Liver (tissue), 9 donors: ENCODE measurements around the gene ERBB2. TPM values are rescaled to one million over a fixed set of nuclear protein-coding genes. Genes with fewer than 3 reads are reported as not detected.
"Not testable (repeated sequence)": the region's sequence is repeated elsewhere in the genome, so short reads cannot be mapped to it uniquely, and the experiment has no call there.

Source experiments
- DNase-seq: peaks from one replicate; pipeline ENCODE4 v3.0.0-alpha.2; 2017; ENCODE audit warnings: low spot score
- H3K27ac ChIP-seq, 2 donors: one replicate each; pipeline ENCODE4 v1.7.0; 2013; ENCODE audit warnings: inconsistent platforms in 2 of 2, low read length in 2 of 2, control low read depth in 1 of 2, low read depth in 1 of 2, mild to moderate bottlenecking in 1 of 2
- H3K27me3 ChIP-seq, 4 donors: one replicate each; pipeline versions ENCODE4 v1.6.1 to v1.7.0; 2013; ENCODE audit warnings: low read length in 3 of 4, inconsistent platforms in 1 of 4, mild to moderate bottlenecking in 1 of 4, moderate library complexity in 1 of 4; ENCODE audit not compliant: control insufficient read depth in 4 of 4, insufficient read depth in 4 of 4
- H3K36me3 ChIP-seq, 4 donors: one replicate each; pipeline versions ENCODE4 v1.6.1 to v1.7.0; 2013; ENCODE audit warnings: low read length in 3 of 4, mild to moderate bottlenecking in 3 of 4, low read depth in 1 of 4, moderate library complexity in 1 of 4; ENCODE audit not compliant: control insufficient read depth in 4 of 4, insufficient read depth in 3 of 4
- H3K4me1 ChIP-seq, 4 donors: one replicate each; pipeline versions ENCODE4 v1.6.1 to v1.7.0; 2013; ENCODE audit warnings: low read length in 3 of 4, mild to moderate bottlenecking in 3 of 4, moderate library complexity in 1 of 4; ENCODE audit not compliant: control insufficient read depth in 4 of 4, insufficient read depth in 4 of 4
- H3K4me3 ChIP-seq, 3 donors: one replicate each; pipeline versions ENCODE4 v1.6.1 to v1.7.0; 2013; ENCODE audit warnings: low read length in 3 of 3, control low read depth in 1 of 3, low read depth in 1 of 3, mild to moderate bottlenecking in 1 of 3
- H3K9ac ChIP-seq, 2 donors: one replicate each; pipeline ENCODE4 v1.7.0; 2013; ENCODE audit warnings: low read length in 2 of 2, mild to moderate bottlenecking in 2 of 2, moderate library complexity in 2 of 2, control low read depth in 1 of 2, low read depth in 1 of 2
- H3K9me3 ChIP-seq, 4 donors: one replicate each; pipeline versions ENCODE4 v1.6.1 to v1.7.0; 2013; ENCODE audit warnings: low read length in 3 of 4; ENCODE audit not compliant: control insufficient read depth in 4 of 4
- FOXA2 ChIP-seq: IDR thresholded peaks from 2 replicates; pipeline ENCODE4 v1.6.1; 2016; ENCODE audit warnings: antibody characterized with exemption
- HNF4A ChIP-seq, 2 donors: conservative IDR thresholded peaks; 2 replicates each; pipeline ENCODE4 v1.6.1; 2016; ENCODE audit warnings: antibody characterized with exemption in 2 of 2, mild to moderate bottlenecking in 2 of 2
- RAD21 ChIP-seq, 2 donors: IDR thresholded peaks; 2 replicates each; pipeline ENCODE4 v1.6.1; 2016; ENCODE audit warnings: antibody characterized with exemption in 2 of 2, mild to moderate bottlenecking in 2 of 2
- SP1 ChIP-seq: IDR thresholded peaks from 2 replicates; pipeline ENCODE4 v1.6.1; 2018; ENCODE audit warnings: antibody characterized with exemption, mild to moderate bottlenecking
- TAF1 ChIP-seq: conservative IDR thresholded peaks from 2 replicates; pipeline ENCODE4 v1.6.1; 2016; ENCODE audit warnings: antibody characterized with exemption, mild to moderate bottlenecking
- YY1 ChIP-seq: IDR thresholded peaks from 2 replicates; pipeline ENCODE4 v1.6.1; 2016; ENCODE audit warnings: antibody characterized with exemption, mild to moderate bottlenecking
- WGBS: extraction: QIAGEN DNeasy Blood & Tissue Kit; methylation state at CpG from one replicate; pipeline ENCODE4 v1.1.7; 2013; 5-methylcytosine and 5-hydroxymethylcytosine counted together
- polyA plus RNA-seq, 2 donors: library from polyadenylated mRNA; stranded (reverse) in 1 of 2; unstranded in 1 of 2; fragments of 200-250 nt in 1 of 2; fragments of >200 nt in 1 of 2; fragmentation: Nextera tagmentation in 1 of 2; extraction: Ambion mirVana in 1 of 2; gene quantifications; one replicate each; pipeline versions ENCODE4 v1.2.1 to v1.2.3, GENCODE V29; 2013 to 2015
- total RNA-seq, 2 donors: library from RNA; depleted of rRNA; stranded (reverse); fragments of >200 nt; gene quantifications; one replicate each; pipeline ENCODE4 v1.2.3, GENCODE V29; 2014
- TF ChIP-seq, protein P1 (sequence below): IDR thresholded peaks from 2 replicates; pipeline ENCODE4 v1.6.1; 2016; ENCODE audit warnings: antibody characterized with exemption
- TF ChIP-seq, protein P2 (sequence below): IDR thresholded peaks from 2 replicates; pipeline ENCODE4 v1.6.1; 2016; ENCODE audit warnings: antibody characterized with exemption, mild to moderate bottlenecking
- donor health status: healthy.
- donor health status: healthy.
- donor health status: healthy.
- donor health status: healthy.
- donor health status: healthy.

Gene ERBB2
- total and polyA plus RNA-seq, 4 donors, result 4.7 to 28.8 (median 15.7) TPM

DNA sequence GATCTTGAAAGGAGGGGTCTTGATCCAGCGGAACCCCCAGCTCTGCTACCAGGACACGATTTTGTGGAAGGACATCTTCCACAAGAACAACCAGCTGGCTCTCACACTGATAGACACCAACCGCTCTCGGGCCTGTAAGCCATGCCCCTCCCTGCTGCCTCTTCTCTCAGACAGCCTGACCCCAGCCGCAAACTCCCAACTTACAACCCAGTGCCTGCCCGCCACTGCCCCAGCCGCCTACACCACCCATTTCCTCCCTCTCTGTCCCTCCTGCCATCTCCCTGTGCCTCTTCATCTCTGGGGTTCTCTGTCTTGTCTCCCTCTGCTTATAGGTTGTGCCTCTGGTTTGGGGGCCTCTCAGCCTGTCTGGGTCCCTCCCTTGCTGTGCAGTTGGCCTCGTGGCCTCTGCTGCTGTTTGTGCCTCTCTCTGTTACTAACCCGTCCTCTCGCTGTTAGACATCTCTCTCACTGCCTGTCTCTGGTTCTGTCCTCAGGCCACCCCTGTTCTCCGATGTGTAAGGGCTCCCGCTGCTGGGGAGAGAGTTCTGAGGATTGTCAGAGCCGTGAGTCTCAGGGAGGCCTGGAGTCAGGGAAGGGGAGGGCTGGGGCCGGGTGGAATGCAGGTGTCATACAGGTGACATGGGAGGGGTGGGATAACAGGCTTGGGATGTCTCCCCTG lies 9.6 kb downstream of the ERBB2 start:
- Histone ChIP-seq H3K9ac (no peak overlapping the region), H3K27ac (no peak overlapping the region), H3K36me3 (peaks cover 0 to 32% (median 9%) of the 10 kb centered on the region in 4 donors), H3K4me1 (peaks cover 15 to 31% (median 26%) of the 10 kb centered on the region in 4 donors), H3K4me3 (no peak overlapping the region), H3K27me3 (no peaks in the 10 kb centered on the region), H3K9me3 (no peaks in the 10 kb centered on the region)
- 90% methylated on average over 14 of the region's 14 CpGs for WGBS
- DNase-seq, result no peak
- TF ChIP-seq RAD21 (IDR thresholded peaks at IDR 0.05), result no peak
- no peak for TF ChIP-seq HNF4A (conservative IDR thresholded peaks at IDR 0.05)
- TF ChIP-seq, protein P1, sequence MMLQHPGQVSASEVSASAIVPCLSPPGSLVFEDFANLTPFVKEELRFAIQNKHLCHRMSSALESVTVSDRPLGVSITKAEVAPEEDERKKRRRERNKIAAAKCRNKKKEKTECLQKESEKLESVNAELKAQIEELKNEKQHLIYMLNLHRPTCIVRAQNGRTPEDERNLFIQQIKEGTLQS, result no peak
- TF ChIP-seq FOXA2, result no peak

DNA sequence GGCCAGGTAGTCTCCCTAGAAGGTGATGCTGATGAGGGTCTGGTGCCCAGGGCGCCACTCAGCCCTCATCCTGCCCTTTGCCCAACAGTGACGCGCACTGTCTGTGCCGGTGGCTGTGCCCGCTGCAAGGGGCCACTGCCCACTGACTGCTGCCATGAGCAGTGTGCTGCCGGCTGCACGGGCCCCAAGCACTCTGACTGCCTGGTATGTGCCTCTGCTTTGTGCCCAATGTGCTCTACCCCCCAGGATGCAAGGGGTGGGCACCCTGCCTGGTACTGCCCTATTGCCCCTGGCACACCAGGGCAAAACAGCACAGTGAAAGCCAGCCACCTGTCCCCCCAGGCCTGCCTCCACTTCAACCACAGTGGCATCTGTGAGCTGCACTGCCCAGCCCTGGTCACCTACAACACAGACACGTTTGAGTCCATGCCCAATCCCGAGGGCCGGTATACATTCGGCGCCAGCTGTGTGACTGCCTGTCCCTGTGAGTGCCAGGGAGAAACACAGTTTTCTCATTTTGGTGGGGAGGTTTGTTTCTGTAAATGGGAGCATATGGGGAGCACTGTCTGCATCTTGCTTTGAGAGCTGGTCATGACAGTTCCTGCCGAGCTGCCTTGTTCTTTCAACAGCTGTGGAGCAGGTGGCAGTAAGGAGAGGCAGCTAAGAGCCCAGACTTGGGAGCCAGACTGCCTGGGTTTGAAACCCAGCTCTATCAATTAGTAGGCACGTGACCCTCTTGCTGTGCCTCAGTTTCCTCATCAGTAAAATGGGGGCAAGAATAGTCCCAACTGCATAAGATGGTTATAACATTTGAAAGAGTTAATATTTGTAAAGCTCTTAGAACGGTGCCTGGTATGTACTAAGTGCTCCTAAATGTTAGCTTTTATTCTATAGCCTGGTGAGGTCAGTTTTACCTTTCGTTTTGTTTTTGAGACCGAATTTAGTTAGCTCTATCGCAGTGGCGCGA lies 10.4 kb downstream of the ERBB2 start:
- no peak overlapping the region for H3K4me3 ChIP-seq
- H3K27me3 ChIP-seq, result no peaks in the 10 kb centered on the region
- 94% methylated on average over 20 of the region's 20 CpGs for WGBS
- H3K36me3 ChIP-seq, result peaks cover 0 to 32% (median 11%) of the 10 kb centered on the region in 4 donors
- DNase-seq, result no peak
- H3K27ac ChIP-seq, result no peak overlapping the region
- H3K9me3 ChIP-seq, result no peaks in the 10 kb centered on the region
- H3K9ac ChIP-seq, result no peak overlapping the region
- peaks cover 7 to 22% (median 18%) of the 10 kb centered on the region in 4 donors for H3K4me1 ChIP-seq
- TF ChIP-seq, protein P2, sequence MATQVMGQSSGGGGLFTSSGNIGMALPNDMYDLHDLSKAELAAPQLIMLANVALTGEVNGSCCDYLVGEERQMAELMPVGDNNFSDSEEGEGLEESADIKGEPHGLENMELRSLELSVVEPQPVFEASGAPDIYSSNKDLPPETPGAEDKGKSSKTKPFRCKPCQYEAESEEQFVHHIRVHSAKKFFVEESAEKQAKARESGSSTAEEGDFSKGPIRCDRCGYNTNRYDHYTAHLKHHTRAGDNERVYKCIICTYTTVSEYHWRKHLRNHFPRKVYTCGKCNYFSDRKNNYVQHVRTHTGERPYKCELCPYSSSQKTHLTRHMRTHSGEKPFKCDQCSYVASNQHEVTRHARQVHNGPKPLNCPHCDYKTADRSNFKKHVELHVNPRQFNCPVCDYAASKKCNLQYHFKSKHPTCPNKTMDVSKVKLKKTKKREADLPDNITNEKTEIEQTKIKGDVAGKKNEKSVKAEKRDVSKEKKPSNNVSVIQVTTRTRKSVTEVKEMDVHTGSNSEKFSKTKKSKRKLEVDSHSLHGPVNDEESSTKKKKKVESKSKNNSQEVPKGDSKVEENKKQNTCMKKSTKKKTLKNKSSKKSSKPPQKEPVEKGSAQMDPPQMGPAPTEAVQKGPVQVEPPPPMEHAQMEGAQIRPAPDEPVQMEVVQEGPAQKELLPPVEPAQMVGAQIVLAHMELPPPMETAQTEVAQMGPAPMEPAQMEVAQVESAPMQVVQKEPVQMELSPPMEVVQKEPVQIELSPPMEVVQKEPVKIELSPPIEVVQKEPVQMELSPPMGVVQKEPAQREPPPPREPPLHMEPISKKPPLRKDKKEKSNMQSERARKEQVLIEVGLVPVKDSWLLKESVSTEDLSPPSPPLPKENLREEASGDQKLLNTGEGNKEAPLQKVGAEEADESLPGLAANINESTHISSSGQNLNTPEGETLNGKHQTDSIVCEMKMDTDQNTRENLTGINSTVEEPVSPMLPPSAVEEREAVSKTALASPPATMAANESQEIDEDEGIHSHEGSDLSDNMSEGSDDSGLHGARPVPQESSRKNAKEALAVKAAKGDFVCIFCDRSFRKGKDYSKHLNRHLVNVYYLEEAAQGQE, result no peak
- no peak for TF ChIP-seq YY1
- TF ChIP-seq TAF1, result no peak
- TF ChIP-seq SP1, result no peak

DNA sequence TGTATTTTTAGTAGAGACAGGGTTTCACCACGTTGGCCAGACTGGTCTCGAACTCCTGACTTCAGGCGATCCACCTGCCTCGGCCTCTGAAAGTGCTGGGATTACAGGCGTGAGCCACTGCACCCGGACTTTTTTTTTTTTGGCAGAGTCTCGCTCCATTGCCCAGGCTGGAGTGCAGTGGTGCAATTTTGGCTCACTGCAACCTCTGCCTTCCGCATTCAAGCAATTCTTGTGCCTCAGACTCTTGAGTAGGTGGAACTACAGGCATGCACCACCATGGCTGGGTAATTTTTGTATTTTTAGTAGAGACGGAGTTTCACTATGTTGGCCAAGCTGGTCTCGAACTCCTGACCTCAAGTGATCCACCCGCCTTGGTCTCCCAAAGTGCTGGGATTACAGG lies 11.2 kb downstream of the ERBB2 start:
- DNase-seq, H3K4me3 ChIP-seq, H3K9me3 ChIP-seq, H3K27me3 ChIP-seq, H3K27ac ChIP-seq, H3K9ac ChIP-seq: not testable (repeated sequence)
- 93% methylated on average over 11 of the region's 11 CpGs for WGBS
- Histone ChIP-seq H3K4me1 (peaks cover 4 to 22% (median 16%) of the 10 kb centered on the region in 4 donors), H3K36me3 (peaks cover 0 to 35% (median 12%) of the 10 kb centered on the region in 4 donors)
